HG02571 (cell line): ENCODE data around the gene MPHOSPH9.

Experiments
- ATAC-seq: cut with Tn5 transposase; IDR thresholded peaks from one replicate; pipeline ENCODE4 v1.9.1; 2021; ENCODE audit warnings: mild to moderate bottlenecking, moderate library complexity; ENCODE audit not compliant: unreplicated experiment

MPHOSPH9 gene

DNA sequence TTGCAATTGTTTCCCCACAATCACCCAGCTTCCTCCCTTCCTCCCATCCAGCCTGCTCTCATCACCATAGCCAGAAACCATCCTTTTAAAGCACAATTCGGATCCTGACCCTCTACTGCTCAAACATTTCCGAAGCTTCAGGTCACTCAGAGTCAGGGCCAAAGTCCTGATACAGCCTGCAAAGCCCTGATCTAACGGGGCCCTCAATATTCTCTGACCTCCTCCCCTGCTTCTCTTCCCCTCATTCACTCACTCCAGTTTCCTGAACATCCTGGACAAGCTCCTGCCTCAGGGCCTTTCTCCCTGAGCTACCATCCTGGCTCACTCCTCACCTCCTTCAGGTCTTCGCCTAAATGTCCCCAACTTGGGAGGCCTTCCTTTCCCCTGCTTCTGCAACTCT is 128.1 kb downstream of the MPHOSPH9 start:
- ATAC-seq, result no peak
